ENCODE measurements around the gene TREX2.

DNA sequence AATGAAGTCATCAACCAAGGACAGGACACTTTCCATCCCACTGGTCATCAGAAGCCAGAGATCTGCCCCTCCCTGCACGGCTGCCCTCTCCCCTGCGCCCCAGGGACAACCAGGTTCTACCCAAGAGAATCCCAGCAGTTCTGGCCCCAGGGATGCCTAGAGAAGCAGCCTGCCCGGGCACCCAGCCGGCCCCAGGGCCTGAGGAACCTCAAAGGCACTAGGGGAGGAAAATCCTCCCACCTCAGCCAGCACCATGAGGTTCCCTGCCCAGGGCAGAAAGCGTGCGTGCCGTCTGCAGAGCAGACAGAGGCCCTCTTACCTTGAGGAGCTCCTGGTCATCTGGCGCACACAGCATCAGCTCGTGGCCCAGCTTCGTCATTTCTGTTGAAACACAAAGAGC, 16.4 kb upstream of the TREX2 start:
- TF ChIP-seq, protein P1, sequence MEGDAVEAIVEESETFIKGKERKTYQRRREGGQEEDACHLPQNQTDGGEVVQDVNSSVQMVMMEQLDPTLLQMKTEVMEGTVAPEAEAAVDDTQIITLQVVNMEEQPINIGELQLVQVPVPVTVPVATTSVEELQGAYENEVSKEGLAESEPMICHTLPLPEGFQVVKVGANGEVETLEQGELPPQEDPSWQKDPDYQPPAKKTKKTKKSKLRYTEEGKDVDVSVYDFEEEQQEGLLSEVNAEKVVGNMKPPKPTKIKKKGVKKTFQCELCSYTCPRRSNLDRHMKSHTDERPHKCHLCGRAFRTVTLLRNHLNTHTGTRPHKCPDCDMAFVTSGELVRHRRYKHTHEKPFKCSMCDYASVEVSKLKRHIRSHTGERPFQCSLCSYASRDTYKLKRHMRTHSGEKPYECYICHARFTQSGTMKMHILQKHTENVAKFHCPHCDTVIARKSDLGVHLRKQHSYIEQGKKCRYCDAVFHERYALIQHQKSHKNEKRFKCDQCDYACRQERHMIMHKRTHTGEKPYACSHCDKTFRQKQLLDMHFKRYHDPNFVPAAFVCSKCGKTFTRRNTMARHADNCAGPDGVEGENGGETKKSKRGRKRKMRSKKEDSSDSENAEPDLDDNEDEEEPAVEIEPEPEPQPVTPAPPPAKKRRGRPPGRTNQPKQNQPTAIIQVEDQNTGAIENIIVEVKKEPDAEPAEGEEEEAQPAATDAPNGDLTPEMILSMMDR (IDR thresholded peaks at IDR 0.05): no peak
- TF ChIP-seq POLR2A (IDR thresholded peaks at IDR 0.05): no peak

Measured in vagina (tissue), 2 donors.